Stimulated activated CD8-positive, alpha-beta memory T cell treated with anti-CD3 and anti-CD28 coated beads, Interleukin-2, amount 100 ng/mL, for 1 hour (primary cell): ENCODE measurements around the gene ARHGEF33.

Source experiments
- DNase-seq, 2 donors: peaks; one replicate each; pipeline ENCODE4 v3.0.0-alpha.2; 2020; ENCODE audit warnings: low read depth in 2 of 2

Gene ARHGEF33

GRCh38 chr2:38959938-38960608 is 70.4 kb downstream of the ARHGEF33 start:
- DNase-seq = peak in 1 of 2 donors; percentile 26

DNA sequence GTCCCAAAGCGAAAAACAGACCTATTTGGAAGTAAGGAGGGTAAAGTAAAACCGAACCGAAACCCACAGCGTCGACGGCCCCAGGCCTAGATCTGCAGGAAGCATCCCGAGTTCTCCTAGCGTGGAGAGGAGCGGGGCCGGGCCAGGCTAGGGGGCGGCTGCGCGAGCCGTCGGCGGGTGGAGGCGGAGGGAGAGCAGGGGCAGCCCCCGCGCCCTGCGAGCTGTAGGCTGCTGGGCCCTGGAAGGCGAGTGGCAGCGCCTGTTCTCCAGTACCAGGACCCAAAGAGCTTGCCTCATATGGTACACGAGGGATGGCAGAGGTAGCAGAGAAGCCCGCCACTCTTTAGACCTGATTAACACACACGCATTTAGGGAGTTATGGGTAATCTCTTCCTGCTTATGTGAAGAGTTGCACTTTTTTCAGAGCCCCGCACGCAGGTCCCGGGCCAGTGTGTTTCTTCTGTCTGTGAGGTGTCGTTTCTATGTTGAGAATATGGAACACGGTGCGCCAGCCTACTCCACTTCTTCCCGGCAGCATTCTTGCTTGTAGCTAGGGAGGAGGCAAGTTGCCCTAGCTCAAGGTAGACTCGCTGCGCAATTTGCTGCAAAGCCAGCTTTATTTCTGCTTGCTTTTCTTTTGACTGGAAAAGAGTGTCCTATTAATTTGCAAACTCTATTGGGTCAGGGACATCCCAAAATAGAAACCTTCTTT is 71.1 kb downstream of the ARHGEF33 start:
- no peak for DNase-seq

DNA sequence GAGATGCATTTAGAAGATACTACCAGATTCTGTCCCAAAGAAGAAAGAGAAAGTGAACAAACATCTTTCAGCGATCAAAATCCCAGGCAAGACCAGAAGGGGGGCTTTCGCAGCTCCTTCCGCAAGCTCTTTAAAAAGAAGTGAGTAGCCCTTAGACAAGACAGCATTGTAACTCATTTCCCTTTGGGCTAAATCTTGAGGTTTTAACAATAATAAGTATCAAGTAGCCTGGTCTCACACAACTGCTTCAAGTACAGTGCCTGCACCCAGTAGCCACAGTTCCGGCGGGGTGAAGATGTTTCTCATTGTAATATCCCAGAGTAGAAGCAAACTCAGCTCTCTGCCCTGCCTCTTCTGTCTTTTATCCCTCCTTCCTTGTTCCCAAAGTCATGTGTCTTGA is 76.3 kb downstream of the ARHGEF33 start:
- no peak for DNase-seq

DNA sequence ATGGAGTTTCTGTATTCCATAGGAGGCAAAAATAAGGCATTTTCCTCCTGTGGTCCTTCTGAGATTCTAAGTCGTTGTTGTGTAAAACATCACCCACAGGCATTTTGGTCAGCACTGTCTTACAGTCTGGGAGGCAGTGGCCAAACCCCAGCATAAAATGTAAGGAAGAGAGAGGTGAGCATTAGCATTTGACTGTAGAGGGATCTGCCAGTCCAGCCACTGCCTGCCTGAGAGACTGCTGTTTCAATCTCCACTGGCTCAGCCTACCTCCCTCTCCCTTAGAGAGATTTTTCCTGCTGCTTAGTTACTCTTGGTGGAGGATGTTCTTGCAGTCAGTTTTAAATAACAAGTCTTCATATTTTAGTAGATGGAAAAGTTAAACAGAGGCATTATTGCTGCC is 77.0 kb downstream of the ARHGEF33 start:
- no peak for DNase-seq

- DNase-seq = no peak
Measured at GRCh38 chr2:38968021-38968420, 78.3 kb downstream of the ARHGEF33 start.

GRCh38 chr2:38971377-38971776 is 81.7 kb downstream of the ARHGEF33 start:
- DNase-seq = no peak

GRCh38 chr2:38973266-38973665 is 83.6 kb downstream of the ARHGEF33 start:
- DNase-seq = no peak

- no peak for DNase-seq
Measured at GRCh38 chr2:38975042-38975441, 85.4 kb downstream of the ARHGEF33 start.

DNA sequence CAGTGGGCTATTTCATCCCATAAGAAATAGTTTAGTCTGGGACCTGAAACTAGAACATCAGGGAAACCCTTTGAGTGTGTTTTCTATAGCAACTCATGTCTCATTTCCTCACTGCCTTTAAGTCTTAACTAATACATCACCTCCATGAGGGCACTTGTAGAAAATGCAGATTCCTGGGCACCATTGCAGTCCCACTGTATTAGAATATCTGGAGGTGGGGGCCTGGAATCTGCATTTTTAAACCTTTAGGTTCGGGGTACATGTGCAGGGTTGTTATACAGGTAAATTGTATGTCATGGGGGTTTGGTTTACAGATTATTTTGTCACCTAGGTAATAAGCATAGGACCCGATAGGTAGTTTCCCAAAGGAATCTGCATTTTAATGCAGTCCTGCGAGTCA is 87.4 kb downstream of the ARHGEF33 start:
- no peak for DNase-seq

- no peak for DNase-seq
Measured at GRCh38 chr2:38978296-38978903, 88.7 kb downstream of the ARHGEF33 start.

DNA sequence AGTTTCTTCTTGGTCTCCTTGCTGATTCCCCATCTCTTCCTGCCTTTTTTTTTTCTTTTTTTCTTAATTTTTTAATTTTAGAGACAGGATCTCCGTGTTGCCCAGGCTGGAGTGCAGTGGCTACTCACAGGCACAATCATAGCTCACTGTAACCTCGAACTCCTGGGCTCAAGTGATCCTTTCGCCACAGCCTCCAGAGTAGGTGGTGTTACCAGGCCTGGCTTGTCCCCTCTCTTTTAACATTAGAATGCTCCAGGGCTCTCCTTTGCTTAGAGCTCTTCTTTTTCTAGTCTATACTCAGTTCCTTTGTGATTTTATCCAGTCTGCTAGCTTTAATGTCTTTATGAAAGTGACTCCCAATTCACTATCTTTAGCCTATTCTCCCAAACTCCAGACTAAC is 89.2 kb downstream of the ARHGEF33 start:
- DNase-seq = no peak

- no peak for DNase-seq
Measured at GRCh38 chr2:38981003-38981669, 91.5 kb downstream of the ARHGEF33 start.

GRCh38 chr2:38981670-38982357 is 92.1 kb downstream of the ARHGEF33 start:
- no peak for DNase-seq

DNA sequence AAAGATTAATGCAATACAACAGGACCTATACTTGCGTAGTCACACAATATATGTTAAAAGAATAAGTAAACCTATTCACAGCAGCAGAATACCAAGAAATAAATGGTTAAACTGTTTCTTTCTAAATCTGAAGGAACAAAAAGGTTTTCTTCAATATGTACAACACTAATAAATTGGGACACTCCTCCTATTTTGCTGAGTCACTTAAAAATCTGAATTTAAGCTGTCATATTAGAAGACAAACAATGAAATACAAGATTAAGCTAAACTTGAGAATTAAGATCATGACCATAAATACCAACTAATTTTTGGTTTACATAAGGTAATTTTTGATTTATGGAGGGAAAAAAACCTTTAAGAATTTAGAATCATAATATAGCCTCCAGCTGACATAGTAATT is 92.8 kb downstream of the ARHGEF33 start:
- DNase-seq = no peak

GRCh38 chr2:38988716-38989115 is 99.0 kb downstream of the ARHGEF33 start:
- DNase-seq = no peak

DNA sequence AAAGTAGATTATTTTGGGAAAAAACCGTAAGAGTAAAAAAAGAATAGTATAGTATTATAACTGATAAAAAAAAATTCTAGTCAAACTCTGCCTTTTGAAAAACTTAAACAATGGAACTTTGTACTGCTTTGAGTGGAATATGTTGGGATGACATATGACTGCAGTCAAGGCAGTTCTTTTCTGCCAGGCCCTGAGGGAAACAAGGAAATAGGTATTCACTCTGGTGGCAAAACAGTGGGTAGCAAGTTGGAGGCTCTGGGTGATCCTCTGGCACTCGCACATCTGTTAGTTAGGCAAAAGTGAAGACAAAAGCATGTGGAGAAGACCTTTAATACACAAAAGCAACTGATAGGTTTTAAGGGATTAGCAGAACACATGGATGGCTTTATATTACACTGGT is 102.2 kb downstream of the ARHGEF33 start:
- DNase-seq = no peak

- DNase-seq = no peak
Measured at GRCh38 chr2:38997781-38998180, 108.1 kb downstream of the ARHGEF33 start.

GRCh38 chr2:39000552-39000951 is 110.9 kb downstream of the ARHGEF33 start:
- DNase-seq = no peak

DNA sequence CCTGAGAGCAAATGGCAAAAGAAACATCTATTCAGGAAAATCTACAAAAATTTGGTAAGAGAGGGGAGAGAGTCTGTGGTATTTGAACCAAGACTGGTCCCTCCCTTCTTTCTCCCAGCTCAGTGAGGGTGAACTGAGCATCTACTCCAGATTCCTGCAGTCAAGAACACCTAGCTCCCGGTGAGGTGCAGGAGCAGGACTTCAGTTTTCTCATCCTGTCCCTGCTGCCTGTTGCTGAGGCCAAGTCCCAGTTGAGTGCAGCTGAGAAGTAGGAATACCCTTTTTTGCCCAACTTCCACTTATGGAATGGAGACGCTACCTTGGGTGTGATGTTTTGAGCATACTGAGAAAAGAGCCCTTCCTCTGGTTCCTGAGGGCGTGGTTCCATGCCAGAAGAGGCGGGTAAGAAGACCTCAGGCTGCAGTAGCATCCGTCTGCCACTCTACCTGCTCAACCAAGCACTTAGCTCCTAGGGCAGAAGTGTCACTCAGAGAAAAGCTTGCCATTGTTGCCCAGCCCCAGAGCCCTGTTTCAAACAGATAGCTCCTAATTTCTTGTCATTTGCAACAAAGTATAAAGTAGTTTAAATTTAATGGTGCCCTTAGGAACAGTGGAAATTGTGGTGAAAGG is 118.3 kb downstream of the ARHGEF33 start:
- DNase-seq = no peak

DNA sequence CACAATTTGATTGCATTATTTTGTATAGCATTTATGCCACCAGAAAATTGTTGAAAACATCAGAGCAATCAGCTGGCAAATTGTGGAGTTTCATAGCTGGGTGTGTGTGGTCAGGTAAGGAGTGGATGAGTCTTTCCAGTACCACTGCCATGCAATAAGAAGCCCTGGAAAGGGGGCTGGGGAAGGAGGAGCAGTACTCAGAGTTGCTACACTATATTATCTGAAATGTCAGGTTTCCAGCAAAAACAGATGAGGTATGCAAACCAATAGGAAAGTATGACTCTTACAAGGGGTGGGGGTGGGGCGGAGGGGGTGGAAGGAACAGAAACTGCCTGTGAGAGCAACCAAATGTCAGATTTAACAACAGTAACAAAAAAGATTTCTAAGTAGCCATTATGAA is 119.0 kb downstream of the ARHGEF33 start:
- DNase-seq = no peak

GRCh38 chr2:39013871-39014270 is 124.2 kb downstream of the ARHGEF33 start:
- DNase-seq = no peak

- no peak for DNase-seq
Measured at GRCh38 chr2:39015424-39015823, 125.7 kb downstream of the ARHGEF33 start.
